ENCODE data around the gene METTL23. TPM values are rescaled to one million over a fixed set of nuclear protein-coding genes. Genes with fewer than 3 reads are reported as not detected.

Gene METTL23
- total RNA-seq, 4 donors from 2014 or later, result 23.7 to 56.4 (median 31.2) TPM

DNA sequence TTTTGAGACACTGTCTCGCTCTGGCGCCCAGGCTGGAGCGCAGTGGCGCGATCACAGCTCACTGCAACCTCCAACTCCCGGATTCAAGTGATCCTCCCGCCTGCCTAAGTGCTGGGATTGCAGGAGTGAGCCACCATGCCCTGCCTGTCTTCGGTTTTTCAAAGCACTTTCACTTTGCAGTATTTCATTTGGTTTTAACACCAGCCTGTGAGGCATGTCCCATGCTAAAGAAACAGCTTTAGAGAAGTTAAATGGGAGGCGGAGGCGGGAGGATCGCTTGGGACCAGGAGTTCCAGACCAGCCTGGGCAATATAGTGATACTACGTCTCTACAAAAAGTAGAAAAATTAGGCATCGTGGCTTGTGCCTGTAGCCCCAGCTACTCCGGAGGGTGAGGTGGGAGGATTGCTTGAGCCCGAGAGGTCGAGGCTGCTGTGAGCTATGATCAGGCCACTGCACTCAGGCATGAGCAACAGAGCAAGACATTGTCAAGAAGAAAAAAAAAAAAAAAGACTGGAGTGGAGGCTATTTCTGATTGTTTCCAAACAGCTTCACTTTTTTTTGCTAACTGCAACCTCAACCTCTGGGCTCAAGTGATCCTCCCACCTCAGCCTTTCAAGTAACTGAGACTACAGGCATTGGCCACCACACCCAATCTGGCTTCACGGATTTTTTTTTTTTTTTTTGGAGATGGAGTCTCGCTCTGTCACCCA lies 1.3 kb downstream of the METTL23 start:
- TF ChIP-seq, protein P1, sequence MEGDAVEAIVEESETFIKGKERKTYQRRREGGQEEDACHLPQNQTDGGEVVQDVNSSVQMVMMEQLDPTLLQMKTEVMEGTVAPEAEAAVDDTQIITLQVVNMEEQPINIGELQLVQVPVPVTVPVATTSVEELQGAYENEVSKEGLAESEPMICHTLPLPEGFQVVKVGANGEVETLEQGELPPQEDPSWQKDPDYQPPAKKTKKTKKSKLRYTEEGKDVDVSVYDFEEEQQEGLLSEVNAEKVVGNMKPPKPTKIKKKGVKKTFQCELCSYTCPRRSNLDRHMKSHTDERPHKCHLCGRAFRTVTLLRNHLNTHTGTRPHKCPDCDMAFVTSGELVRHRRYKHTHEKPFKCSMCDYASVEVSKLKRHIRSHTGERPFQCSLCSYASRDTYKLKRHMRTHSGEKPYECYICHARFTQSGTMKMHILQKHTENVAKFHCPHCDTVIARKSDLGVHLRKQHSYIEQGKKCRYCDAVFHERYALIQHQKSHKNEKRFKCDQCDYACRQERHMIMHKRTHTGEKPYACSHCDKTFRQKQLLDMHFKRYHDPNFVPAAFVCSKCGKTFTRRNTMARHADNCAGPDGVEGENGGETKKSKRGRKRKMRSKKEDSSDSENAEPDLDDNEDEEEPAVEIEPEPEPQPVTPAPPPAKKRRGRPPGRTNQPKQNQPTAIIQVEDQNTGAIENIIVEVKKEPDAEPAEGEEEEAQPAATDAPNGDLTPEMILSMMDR (IDR thresholded peaks at IDR 0.05; ENCODE audit: low read depth), result no peak

DNA sequence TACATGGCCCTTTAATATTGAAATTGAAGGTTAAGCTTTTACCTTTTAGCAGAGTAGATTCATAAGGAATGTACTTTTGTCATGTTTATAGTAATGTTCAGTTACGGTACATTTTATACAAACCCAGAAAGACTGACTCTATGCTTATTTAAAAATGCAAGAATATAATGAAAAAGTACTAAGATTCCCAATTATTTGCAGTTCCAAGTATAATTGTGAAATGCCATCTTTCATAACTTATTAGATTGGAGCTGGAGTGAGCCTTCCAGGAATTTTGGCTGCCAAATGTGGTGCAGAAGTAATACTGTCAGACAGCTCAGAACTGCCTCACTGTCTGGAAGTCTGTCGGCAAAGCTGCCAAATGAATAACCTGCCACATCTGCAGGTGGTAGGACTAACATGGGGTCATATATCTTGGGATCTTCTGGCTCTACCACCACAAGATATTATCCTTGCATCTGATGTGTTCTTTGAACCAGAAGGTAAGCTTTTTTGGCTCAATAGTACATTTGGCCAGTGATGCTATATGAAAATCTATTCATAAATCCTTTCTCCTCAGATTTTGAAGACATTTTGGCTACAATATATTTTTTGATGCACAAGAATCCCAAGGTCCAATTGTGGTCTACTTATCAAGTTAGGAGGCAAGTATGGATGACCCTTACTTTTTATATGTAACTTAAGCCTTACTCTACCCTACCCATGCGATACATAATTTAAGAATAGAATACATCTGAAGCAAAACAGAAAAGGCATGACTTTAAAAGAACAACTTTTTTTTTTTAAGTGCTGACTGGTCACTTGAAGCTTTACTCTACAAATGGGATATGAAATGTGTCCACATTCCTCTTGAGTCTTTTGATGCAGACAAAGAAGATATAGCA lies 6.3 kb downstream of the METTL23 start:
- TF ChIP-seq, protein P1 (IDR thresholded peaks at IDR 0.05; ENCODE audit: low read depth), result no peak

DNA sequence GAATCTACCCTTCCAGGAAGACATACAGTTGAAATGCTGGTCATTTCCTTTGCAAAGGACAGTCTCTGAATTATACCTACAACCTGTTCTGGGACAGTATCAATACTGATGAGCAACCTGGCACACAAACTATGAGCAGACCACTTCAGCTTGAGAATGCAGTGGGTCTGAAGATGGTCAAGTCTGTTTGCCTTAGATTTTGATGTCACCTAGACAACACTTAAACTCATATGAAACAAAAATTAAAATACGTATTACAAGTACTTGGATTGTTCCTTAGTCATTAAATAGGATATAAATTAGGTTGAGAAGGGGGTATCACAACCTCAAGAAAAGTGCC lies 6.9 kb downstream of the METTL23 start:
- TF ChIP-seq, protein P1 (IDR thresholded peaks at IDR 0.05; ENCODE audit: low read depth), result no peak

DNA sequence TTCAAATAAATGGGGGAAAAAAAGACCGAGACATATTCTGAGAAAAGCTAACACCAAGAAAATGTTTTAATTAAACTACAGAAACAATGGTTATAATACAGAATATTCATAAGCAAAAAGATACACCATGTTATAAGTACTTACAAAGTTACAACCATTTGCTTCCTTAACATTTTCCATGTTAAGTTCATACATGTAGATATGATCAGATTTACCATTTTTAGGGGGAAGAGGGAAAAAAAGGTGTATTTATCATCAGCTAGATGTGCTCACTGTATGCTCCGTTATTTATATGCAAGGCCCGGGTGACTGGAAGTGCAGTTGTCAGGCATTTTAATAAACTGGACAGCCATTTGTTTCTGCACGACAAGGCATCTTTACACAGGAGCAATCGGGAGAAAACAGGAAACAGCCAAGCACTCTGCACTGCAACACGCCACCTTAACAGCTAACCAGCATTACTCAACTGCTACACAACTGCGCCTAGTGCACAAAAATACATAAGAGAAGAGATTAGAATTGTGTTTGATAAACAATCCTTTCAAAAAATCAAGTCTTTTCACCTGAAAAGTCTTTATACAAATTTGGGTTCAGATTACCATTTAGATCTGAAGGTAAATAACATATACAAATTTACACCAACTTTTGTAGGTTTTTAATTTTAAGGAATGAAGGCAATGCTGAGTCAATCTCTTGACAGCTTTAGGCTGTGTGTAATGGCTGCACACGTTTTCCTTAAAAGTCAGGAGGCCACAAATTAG lies 7.6 kb downstream of the METTL23 start:
- TF ChIP-seq, protein P1 (IDR thresholded peaks at IDR 0.05; ENCODE audit: low read depth), result no peak

DNA sequence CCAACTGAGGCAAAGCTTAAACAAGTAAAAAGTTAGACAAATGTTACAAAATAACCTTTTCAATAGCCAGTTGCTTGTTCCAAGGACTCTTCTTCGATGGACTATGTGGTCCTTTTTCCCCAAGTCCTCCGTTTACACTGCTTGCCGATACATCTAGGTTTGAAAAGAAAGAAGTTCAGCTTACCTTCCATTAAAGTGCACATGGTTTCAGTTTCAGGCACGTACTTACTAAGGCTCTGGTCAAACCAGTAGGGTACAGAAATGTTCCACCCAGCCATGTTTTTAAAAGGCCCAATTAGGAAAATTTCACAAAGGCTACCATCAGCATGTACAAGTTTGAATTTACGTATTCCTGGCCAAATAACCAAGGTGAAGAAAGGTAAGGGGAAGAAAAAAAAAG lies 8.4 kb downstream of the METTL23 start:
- TF ChIP-seq, protein P1 (IDR thresholded peaks at IDR 0.05; ENCODE audit: low read depth), result no peak

DNA sequence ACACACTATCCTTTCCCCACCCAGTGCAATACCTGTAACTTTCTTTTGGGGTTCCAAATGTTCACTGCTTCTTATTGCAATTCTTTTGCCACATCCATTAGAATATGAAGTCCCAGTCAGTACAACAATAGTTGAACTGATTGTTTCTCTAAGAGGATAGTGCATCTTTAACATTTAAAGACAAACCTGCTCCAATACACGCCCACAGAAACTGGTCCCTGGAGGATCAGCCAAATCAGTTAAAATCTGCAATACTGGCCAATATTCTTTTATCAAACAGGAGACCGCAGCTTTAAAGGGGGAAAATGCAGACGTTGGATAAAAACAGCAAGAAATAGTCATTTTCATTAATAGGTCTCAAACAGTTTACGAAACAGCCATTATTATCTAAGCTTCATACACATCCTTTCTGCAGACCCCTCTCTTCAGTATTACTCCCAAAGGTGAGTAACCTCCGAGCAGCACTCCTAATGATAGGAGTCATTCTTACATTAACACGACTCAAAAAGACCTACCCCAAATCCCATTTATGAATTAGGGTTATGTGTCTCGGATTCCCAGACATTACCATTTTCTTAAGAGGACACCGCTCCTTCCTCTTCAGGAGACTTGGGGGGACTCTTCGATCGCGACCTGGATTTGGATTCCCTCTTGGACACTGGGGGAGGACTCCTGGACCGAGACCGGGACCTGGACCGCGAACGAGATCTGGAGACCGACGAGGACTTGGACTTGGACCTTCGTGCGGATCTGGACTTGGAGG lies 9.1 kb downstream of the METTL23 start:
- TF ChIP-seq, protein P1 (IDR thresholded peaks at IDR 0.05; ENCODE audit: low read depth), result no peak
